ENCODE measurements around the gene CORIN. TPM values are rescaled to one million over a fixed set of nuclear protein-coding genes. Genes with fewer than 3 reads are reported as not detected.

CORIN gene
- total and polyA plus RNA-seq, 2 of the 4 experiments (the other 2 are of a cell fraction): 20.3 to 24.7 TPM

DNA sequence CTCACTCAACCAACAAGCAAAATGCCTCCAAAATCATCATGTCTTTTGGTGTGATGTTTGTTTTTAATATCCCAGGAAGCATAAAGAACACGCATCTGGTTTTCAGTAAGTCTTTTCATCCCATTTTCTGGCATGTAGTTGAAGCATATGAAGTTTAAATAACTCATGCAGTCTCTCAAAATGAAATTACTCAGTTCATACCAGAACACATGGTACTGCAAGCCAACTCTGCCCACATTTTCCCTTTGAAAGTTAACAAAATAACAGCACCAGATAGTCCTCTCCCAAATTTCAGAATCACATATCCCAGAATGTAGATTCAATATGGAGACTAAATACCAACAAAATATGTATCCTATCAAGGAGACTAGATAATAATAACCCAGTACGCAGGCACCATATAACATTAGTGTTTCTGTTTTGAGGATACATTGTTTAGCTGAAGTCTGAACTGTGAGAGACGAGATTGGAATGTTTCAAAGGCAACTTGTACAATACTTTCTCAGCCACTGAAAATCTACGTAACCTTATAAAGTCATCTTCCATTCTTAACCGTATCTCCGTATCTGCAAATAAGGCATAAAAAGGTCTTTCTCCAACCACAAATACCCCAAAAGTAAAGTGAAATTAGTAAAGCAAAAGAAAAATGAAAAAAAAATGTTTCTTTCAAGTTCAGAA is 23.1 kb downstream of the CORIN start:
- 0 out of 2 replicates have a peak overlapping the region, but pooled peaks have one; percentile 3 for H2BK120ac ChIP-seq (ENCODE audit: low read depth, low read length)
- H2AK5ac ChIP-seq (ENCODE audit: low read depth, low read length): no peak overlapping the region
- peak overlapping the region; percentile 76 for H2BK5ac ChIP-seq (ENCODE audit: low read depth, low read length, poor library complexity, severe bottlenecking)
- peak overlapping the region; percentile 78; the same call in 1 of the 2 replicates for H3K18ac ChIP-seq (ENCODE audit: low read depth, low read length)
- H3K56ac ChIP-seq (ENCODE audit: extremely low read depth, insufficient read depth, low read length): no peak overlapping the region
- ATAC-seq (ENCODE audit: low read depth) (peak; percentile 85), DNase-seq (peak; percentile 65)
- no peak overlapping the region for H3K9ac ChIP-seq (ENCODE audit: low read depth, low read length)
- intact Hi-C loops (cut with micrococcal nuclease): no loop called here
- H2AK9ac ChIP-seq (replicated peaks; ENCODE audit: low read depth, low read length, poor library complexity): no peak overlapping the region
- ChIA-PET POLR2A (ENCODE audit: unreplicated experiment) (no interaction called here), CTCF (interaction anchor here (0.8 kb wide), 1 partner anchor 22 kb away, joined by 3 read pairs; no protein-coding TSS in a partner anchor)
- no TSS peak for BruUV-seq (replicated peaks)
- H3K27ac ChIP-seq (ENCODE audit: insufficient read depth, low read length): no peak overlapping the region; the same call in 1 of the 2 replicates
- H2AFZ ChIP-seq (replicated peaks; ENCODE audit: low read length, poor library complexity): no peak overlapping the region
- H4K5ac ChIP-seq (ENCODE audit: low read depth, low read length): no peak overlapping the region
- H2BK15ac ChIP-seq (ENCODE audit: low read depth, low read length): no peak overlapping the region
- no peaks in the 10 kb centered on the region for H3K79me1 ChIP-seq (ENCODE audit: low read depth in 1 of 2, low read length in 2 of 2)
- no peak overlapping the region for H3K14ac ChIP-seq (replicated peaks; ENCODE audit: low read depth, low read length)
- no peak overlapping the region for H4K91ac ChIP-seq (ENCODE audit: insufficient read depth, low read depth, low read length)
- H4K8ac ChIP-seq (ENCODE audit: low read depth in 2 of 2, low read length in 2 of 2): peak overlapping the region in 1 of 2 experiments; percentile 5; a peak in 1 of 4 replicates
- no peaks in the 10 kb centered on the region; the same call in 1 of the 2 replicates for H3K4me1 ChIP-seq (ENCODE audit: control insufficient read depth, insufficient read depth, low read length)
- no peaks in the 10 kb centered on the region; the same call in 1 of the 2 replicates for H3K27me3 ChIP-seq (ENCODE audit: control insufficient read depth, insufficient read depth, low read length)
- peak overlapping the region; percentile 13; the same call in 1 of the 2 replicates for H3K4me3 ChIP-seq (ENCODE audit: insufficient read depth, low read depth, low read length)
- dilution Hi-C loops (cut with HindIII; ENCODE audit: low sequenced_read_pairs, unreplicated experiment): no loop called here
- H2BK20ac ChIP-seq (ENCODE audit: low read depth, low read length): no peak overlapping the region
- TF ChIP-seq MAFK (IDR thresholded peaks at IDR 0.05; ENCODE audit: low read depth, low read length) (no peak), MAZ (IDR thresholded peaks at IDR 0.05; ENCODE audit: borderline replicate concordance, low read depth, low read length) (no peak), BHLHE40 (IDR thresholded peaks at IDR 0.05; ENCODE audit: low read depth, low read length) (no peak), FOS (IDR thresholded peaks at IDR 0.05; ENCODE audit: low read depth, low read length) (no peak), CEBPB (IDR thresholded peaks at IDR 0.05; ENCODE audit: low read depth, low read length) (no peak), RCOR1 (IDR thresholded peaks at IDR 0.05; ENCODE audit: insufficient replicate concordance, low read length) (no peak), RAD21 (IDR thresholded peaks at IDR 0.05; ENCODE audit: low read length) (no peak), MXI1 (IDR thresholded peaks at IDR 0.05; ENCODE audit: borderline replicate concordance, low read depth, low read length) (no peak), SMC3 (IDR thresholded peaks at IDR 0.05; ENCODE audit: low read depth, low read length) (no peak), CHD1 (IDR thresholded peaks at IDR 0.05; ENCODE audit: low read depth, low read length) (no peak), NFE2L2 (IDR thresholded peaks at IDR 0.05; ENCODE audit: low read depth, low read length) (no peak), RFX5 (IDR thresholded peaks at IDR 0.05; ENCODE audit: low read depth, low read length) (no peak)
- TF ChIP-seq, protein P1, sequence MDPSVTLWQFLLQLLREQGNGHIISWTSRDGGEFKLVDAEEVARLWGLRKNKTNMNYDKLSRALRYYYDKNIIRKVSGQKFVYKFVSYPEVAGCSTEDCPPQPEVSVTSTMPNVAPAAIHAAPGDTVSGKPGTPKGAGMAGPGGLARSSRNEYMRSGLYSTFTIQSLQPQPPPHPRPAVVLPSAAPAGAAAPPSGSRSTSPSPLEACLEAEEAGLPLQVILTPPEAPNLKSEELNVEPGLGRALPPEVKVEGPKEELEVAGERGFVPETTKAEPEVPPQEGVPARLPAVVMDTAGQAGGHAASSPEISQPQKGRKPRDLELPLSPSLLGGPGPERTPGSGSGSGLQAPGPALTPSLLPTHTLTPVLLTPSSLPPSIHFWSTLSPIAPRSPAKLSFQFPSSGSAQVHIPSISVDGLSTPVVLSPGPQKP (IDR thresholded peaks at IDR 0.05; ENCODE audit: borderline replicate concordance, low read depth, low read length): no peak
- TF ChIP-seq, protein P2, sequence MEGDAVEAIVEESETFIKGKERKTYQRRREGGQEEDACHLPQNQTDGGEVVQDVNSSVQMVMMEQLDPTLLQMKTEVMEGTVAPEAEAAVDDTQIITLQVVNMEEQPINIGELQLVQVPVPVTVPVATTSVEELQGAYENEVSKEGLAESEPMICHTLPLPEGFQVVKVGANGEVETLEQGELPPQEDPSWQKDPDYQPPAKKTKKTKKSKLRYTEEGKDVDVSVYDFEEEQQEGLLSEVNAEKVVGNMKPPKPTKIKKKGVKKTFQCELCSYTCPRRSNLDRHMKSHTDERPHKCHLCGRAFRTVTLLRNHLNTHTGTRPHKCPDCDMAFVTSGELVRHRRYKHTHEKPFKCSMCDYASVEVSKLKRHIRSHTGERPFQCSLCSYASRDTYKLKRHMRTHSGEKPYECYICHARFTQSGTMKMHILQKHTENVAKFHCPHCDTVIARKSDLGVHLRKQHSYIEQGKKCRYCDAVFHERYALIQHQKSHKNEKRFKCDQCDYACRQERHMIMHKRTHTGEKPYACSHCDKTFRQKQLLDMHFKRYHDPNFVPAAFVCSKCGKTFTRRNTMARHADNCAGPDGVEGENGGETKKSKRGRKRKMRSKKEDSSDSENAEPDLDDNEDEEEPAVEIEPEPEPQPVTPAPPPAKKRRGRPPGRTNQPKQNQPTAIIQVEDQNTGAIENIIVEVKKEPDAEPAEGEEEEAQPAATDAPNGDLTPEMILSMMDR (conservative IDR thresholded peaks at IDR 0.05; ENCODE audit: low read depth, low read length): no peak
- TF ChIP-seq, protein P3, sequence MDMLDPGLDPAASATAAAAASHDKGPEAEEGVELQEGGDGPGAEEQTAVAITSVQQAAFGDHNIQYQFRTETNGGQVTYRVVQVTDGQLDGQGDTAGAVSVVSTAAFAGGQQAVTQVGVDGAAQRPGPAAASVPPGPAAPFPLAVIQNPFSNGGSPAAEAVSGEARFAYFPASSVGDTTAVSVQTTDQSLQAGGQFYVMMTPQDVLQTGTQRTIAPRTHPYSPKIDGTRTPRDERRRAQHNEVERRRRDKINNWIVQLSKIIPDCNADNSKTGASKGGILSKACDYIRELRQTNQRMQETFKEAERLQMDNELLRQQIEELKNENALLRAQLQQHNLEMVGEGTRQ (IDR thresholded peaks at IDR 0.05; ENCODE audit: low read depth, low read length): no peak
- no peaks in the 10 kb centered on the region for H3K9me3 ChIP-seq (ENCODE audit: control insufficient read depth, insufficient read depth, low read length)
- in situ Hi-C loops (cut with MboI; ENCODE audit: low sequenced_read_pairs): no loop called here
- WGBS, 2 experiments (ENCODE audit: extremely low coverage in 2 of 2, insufficient read length in 1 of 2): no CpG with 5 or more reads among the region's 6 CpGs
- no peaks in the 10 kb centered on the region for H4K20me1 ChIP-seq (ENCODE audit: insufficient read depth, low read length)
- peak overlapping the region; percentile 84 for H3K4me2 ChIP-seq (ENCODE audit: low read depth, low read length)
- H3K36me3 ChIP-seq (ENCODE audit: control insufficient read depth, insufficient read depth, low read length): no peaks in the 10 kb centered on the region
- no peak overlapping the region for H3K23ac ChIP-seq (ENCODE audit: low read depth, low read length)
- no peak overlapping the region for H3K4ac ChIP-seq (ENCODE audit: low read depth, low read length)
- H3K9me1 ChIP-seq (ENCODE audit: insufficient read depth, low read length): no peaks in the 10 kb centered on the region
